GM12872 (cell line): ENCODE measurements around the gene WDR45B.

Experiments used
- TF ChIP-seq, protein P1 (sequence below): IDR thresholded peaks from 3 replicates; pipeline ENCODE4 v1.5.1; 2011; ENCODE audit warnings: low read depth, mild to moderate bottlenecking, low read length, moderate library complexity; ENCODE audit not compliant: insufficient read depth

WDR45B gene

GRCh38 chr17:82608816-82609215 lies 39.4 kb downstream of the WDR45B start:
- TF ChIP-seq, protein P1, sequence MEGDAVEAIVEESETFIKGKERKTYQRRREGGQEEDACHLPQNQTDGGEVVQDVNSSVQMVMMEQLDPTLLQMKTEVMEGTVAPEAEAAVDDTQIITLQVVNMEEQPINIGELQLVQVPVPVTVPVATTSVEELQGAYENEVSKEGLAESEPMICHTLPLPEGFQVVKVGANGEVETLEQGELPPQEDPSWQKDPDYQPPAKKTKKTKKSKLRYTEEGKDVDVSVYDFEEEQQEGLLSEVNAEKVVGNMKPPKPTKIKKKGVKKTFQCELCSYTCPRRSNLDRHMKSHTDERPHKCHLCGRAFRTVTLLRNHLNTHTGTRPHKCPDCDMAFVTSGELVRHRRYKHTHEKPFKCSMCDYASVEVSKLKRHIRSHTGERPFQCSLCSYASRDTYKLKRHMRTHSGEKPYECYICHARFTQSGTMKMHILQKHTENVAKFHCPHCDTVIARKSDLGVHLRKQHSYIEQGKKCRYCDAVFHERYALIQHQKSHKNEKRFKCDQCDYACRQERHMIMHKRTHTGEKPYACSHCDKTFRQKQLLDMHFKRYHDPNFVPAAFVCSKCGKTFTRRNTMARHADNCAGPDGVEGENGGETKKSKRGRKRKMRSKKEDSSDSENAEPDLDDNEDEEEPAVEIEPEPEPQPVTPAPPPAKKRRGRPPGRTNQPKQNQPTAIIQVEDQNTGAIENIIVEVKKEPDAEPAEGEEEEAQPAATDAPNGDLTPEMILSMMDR: no peak

- TF ChIP-seq, protein P1: no peak
Measured at GRCh38 chr17:82605939-82606600, 42.2 kb downstream of the WDR45B start.

DNA sequence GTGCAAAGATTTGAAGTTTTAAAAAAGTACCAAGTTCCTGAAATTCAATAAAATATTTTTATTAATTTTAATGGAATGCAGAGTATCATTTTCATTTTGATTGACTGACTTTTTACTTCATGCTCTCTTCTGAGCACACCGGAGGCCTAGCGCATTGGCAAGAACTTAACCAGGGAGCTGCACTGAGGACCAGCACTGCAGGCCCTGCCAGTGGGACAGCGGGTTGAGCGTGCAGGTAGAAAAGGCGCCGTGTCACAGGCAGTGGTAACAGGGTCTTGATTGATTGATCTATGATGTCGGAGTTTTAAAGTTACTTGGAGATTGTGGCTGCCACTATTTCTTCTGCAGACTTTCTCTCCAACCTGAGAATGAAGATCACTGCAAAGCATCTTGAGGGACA lies 43.7 kb downstream of the WDR45B start:
- TF ChIP-seq, protein P1: no peak

GRCh38 chr17:82603981-82604448 lies 44.2 kb downstream of the WDR45B start:
- TF ChIP-seq, protein P1: no peak

- TF ChIP-seq, protein P1: no peak
Measured at GRCh38 chr17:82602986-82603710, 45.1 kb downstream of the WDR45B start.

DNA sequence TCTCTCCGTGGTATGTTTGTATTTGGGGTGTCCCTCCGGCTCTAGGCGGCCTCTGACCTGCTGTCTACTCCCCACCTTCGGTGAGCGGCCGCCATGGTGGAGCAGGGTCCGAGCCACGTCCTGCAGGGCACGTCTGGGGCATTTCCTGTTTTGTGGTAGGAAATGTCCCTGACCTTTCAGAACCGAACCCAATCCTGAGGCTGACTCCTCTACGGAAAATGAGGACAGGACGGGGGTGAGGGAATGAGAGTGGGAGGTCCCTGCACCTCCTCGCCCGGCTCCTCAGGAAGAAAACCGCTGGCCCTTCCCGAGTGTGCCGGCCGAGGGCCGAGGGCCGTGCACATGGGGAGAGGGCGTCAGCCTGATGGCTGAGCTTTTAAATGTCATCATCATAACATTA lies 45.8 kb downstream of the WDR45B start:
- TF ChIP-seq, protein P1: no peak

GRCh38 chr17:82601447-82602000 lies 46.7 kb downstream of the WDR45B start:
- TF ChIP-seq, protein P1: no peak
